DMS79 (cell line): Measurements from ENCODE around the gene IQCK.

Source experiments
- DNase-seq: peaks from one replicate; lab custom pipeline; 2025; lab: John Stamatoyannopoulos, UW

The IQCK gene

DNA sequence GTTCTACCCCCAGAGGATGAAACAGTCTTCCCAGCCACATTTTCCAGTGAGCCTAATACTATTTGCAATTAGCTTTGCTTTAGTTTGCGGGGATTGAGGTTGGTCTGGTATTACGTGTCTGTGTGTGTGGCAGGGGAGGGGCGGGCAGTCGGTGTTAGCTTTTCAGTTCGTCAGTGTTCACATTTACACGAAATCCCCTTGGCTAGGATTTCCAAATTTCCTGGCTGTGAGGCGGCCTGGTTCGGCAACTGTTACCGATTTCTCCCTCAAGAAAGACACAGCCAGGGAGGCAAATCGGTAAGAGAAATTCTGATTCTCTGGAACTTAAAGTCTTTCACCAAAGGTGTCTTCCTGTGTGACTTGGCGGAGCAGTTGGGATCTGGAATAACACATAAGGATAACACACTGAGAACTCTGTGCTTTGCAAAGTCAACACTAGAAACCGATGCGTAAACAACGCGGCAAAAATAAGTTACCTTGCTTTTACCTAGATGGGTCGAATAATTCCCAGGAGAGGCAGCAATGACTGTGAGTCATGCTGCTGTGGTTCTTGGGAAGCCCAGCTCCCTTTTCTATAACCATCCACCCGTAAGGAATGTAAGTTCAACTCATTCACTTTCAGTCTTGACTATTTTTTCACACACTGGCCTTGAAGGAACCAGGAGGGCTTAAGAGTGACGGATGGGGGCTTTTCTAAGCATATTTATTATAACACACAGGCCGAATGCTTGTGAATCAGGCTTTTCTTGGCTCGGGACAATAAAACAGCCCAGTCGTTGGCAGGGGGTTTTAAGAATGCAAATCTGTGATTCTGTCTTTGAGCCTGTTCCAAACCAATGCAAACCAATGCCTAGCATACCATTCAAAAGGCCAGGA, 142.3 kb downstream of the IQCK start:
- peak; percentile 23 for DNase-seq

DNA sequence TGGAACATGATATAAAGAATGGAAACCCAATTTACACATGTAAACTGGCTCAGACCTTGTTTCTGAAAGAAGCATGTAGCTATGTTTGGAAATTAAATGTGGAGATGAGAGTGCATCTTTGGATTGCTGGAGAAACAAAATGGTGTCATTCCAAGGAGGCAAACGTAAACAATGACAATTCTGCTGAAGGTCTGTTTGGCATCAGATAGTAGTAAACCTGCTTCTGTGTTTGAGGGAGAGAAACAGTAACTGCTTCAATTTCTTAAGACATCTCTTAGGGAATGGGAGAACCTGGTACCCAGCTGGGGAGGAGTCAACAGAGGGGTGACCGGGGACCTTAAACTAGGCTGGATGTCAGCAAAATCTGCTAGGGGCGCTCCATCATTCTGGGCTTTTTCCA, 143.1 kb downstream of the IQCK start:
- no peak for DNase-seq

DNA sequence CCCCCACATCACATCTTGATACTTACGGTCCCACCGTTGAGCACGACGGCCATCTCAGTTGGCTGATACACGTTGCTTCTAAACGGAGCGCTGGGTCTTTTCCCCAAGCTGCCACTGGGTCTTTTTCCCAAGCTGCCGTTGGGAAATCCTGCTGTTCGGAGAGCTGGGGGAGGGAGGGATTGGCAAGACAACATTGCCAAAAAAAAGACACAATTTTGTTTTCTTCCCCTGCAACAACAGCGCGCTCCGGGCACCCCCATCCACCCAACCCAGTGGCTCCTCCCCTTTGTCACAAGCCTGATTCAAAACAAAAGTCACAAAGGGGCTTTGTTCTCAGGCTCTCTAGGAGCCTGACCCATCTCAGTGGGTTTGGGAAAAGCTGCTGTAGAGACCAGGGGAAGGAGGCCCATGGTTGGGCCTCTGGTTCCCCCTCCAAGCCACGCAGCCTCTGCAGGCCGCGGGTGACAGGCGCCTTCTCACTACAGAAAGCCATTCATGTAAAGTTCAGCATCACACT, 143.8 kb downstream of the IQCK start:
- DNase-seq = no peak

DNA sequence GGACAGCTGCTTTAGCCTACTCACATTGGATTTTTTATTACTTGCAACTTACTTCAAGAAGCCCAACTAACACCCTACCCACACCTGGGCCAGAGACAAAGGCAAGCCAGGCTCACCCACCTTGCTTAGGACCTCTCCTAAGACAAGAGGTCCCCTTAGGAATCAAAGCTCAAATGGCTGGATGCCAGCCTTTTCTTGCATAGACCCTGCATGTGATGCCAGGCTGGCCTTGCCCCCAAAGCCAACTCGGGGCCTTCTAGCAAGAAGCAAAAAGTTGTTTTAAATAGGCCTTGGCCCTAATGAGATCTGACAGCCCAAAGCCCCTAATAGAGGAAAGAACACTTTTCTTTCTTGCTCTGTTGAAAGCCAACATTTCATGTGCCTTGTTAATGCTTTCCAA, 145.9 kb downstream of the IQCK start:
- no peak for DNase-seq

DNA sequence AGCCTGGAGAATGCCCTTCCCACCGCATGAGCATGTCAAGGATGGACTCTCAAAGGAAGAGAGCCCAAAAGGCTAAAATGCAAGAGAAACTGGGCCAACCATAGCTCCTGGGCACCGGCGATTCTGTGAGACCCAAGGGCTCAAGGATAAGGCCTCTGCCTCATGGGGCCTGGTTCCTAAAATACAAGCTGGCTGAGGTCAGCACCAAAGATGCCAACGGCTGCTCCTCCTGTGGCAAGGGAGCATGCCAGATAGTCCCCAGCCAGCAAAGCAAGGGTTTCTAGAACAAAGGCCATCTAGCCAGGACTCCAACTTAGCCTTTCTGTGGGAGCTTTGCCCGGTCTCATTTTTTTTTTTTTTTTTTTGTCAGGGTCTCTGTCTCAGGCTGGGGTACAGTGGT, 146.5 kb downstream of the IQCK start:
- DNase-seq = no peak

DNA sequence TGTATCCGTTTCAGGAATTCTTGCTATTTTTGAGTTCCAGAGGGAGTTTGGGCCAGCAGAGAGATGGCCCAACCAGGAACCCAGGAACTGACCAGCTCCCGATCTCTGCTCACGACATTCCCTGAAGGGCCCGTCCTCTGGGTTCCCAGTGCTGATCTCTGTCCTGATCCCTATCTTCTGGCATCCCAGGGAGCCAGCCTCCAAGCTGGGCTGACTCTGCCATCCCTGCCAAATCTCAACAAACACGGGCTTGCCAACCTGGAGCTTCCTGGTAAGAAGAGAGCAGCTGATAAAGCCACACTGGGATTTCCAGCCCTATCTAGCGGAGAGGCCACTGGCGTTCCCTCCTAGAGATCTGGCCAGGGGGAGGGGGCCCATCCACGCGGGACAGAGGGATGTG, 150.3 kb downstream of the IQCK start:
- DNase-seq = no peak

DNA sequence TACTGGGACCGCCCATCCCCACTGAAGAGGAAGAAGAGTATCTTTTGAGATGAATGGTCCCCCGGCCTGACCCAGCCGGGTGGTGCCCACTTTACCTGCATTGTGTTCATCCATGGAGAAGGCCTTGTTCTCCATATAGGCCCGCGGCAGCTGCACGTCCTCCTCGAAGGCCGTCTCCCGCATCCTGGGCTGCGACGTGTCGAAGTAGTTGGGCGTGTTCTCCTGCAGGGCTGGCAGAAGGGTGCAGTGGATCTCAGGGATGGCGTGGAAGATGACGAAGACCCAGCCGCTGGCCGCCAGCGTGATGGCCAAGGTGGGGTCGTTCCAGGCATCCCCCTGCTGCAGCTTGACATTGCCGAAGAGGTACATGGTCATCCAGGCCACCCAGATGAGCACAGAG, 153.7 kb downstream of the IQCK start:
- DNase-seq = no peak

DNA sequence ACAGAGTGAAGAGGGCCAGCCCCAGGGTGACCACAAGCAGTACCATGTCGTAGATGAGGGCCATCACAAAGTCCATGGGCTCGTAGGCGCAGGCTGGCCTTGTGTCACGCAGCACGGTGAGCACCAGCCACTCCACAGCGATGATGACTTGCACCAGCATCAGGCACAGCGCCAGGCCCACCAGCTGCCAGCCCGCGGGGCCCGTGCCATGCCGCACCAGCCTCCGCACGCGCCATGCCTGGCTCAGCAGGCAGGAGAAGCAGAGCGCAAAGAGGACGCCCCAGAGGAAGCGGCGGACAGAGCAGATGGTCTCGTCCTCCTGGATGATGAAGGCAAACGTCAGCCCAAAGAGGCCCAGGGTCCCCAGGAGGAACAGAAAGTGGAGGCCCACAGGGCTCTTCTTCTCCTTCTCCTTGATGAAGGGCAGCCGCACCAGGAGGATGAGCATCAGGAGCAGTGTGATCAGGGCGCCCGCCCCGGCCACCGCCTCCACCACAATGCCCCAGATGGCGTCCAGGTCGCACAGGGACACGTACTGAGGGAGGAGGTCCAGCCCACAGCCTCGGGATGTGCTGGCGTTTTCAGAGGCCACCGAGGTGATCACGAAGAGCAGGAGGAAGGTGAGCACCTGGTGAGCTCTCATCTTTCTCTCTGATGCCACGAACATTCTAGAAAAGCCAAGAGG, 154.2 kb downstream of the IQCK start:
- no peak for DNase-seq

DNA sequence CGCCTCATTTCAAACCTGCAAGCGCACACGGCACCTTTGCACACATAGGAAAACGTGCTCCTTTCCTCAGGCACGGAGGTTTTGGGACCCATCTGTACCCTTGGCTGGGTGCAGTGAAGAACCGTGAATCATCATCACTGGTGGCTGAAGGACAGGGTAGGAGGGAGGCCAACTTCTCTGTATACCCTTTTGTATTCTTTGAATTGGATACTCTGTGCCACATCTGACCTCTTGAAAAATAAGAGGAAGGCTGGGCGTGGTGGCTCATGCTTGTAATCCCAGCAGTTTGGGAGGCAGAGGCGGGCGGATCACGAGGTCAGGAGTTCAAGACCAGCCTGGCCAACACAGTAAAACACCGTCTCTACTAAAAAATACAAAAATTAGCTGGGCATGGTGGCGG, 154.9 kb downstream of the IQCK start:
- no peak for DNase-seq

DNA sequence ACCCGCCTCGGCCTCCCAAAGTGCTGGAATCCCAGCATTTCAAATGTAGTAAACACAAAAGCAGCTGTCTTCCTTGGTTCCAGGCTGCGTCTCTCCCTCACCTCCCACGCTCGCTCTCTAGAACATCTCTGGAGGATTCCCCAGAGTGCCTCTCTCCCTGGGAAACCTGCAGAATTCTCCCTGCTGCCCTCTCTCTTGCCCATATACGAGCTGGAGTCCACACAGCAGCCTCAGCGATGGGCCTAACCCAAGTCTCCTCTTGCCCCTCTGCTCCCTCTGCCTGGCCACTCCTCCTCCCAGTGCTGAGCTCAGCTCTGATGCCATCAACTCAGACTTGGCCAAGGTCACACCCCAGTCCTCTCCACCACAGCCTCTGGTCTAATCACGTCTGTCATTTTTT, 156.0 kb downstream of the IQCK start:
- DNase-seq = no peak

DNA sequence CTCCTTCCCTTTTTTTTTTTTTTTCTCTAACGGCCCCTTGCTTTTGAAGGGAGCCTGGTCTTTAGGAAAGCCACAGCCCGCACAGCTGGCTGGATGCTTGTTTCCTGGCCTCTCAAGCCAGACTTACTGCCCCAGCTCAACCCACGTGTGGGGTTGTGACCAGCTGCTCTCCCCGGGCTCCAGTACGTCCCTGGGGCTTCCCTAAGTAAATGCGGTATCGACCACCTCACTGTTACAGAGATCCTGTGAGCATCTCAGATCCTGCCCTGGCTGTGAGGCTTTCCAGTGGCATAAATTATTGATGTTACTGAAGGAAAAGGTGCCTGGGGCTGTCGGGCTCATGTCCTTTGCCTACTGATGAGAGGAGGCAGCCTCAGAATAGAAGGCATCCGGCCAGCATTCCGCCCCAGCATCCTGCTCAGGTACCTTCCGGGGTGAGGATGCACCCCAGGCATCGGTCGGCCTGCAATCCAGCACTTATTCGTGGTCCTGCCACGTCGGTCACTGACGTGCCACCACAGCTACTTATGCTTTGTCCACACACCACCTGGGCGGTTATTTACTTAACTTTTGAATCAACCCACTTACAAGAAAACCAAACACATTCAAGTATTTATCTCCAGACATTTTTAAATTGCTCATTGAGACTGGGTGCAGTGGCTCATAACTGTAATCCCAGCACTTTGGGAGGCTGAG, 156.9 kb downstream of the IQCK start:
- DNase-seq = no peak

DNA sequence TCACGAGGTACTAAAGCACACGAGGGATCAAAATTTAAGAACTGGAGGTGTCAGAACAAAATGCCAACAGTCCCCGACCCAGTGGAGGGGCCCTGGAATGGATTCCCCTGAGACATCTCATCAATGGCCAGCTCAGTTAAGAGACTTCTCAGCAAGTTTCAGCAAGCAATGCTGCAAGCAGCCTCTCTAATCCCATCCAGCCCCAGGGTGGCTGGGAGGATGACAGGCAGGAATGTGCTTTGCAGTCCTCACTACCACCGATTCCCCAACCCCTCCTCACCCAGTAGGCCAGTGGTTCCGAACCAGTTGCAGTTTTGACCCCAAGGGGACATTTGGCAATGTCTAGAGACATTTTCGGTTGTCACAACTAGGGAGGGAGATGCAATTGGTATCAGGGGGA, 157.8 kb downstream of the IQCK start:
- no peak for DNase-seq

DNA sequence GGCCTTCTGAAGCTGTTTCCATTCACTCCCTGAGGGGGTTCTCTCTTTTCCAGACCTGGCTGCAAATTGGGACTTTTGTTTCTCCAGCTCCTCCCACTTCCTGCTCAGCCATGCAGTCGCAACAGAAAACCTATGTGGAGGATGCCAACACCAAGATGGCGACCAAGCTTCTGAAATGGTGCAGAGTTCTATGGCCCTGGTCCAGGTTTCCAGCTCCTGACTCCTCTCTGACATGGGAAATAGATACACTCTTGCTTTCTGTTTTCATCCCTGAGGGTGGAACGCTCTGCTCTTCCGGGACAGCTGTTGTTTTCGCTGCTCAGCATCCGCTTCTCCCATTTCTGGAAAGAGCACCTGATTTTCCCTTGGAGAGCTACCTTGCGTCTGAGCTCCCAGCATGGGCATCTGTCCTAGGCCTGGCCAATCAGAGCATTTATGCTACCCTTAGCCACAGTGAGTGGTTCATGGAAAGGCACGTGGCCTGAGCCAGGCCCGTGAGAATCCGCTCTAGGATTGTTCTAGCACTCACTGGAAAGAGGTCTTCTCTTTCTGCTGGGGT, 158.5 kb downstream of the IQCK start:
- no peak for DNase-seq

DNA sequence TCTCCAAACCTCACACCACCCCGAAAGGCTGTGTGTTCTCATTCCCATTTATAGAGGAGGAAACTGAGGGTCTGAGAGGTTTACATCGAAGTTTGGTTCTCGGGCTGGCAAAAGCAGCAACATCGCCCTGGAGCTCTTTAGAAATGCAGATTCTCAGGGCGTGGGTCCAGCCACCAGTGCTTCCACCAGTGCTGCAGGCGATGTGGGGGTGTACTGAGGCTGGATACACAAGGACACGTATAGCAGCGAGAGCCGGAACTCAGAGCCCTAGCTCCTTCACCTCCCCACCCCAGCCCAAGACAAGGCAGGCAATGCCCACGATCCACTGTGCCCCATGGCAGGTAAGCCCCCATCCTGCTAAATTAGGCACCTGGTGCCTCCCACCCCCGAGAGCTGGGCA, 160.7 kb downstream of the IQCK start:
- DNase-seq = no peak

DNA sequence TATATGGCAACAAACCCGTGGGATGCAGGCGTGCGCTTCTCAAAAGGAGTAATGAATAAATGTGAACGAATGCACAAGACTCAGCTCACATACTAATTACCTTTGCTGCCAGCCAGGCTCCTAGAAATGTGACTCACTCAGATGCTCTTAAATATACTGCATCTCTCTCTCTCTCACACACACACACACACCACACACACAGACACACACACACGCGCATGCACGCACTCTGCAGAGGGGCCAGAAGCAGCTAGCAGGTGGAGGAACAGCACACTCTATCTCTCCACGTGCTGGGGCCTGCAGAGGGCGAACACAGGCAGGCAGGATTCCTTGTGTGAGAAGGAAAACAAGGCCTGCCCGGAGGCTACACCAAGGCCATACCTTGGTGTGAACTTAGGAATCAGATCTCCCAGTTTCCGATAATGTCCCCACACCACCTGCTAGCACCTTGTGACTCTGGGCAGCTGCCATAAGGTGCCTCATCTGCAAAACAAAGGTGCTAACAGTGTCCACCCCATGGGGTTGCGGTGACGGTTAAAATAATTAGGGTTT, 161.2 kb downstream of the IQCK start:
- peak; percentile 25 for DNase-seq

DNA sequence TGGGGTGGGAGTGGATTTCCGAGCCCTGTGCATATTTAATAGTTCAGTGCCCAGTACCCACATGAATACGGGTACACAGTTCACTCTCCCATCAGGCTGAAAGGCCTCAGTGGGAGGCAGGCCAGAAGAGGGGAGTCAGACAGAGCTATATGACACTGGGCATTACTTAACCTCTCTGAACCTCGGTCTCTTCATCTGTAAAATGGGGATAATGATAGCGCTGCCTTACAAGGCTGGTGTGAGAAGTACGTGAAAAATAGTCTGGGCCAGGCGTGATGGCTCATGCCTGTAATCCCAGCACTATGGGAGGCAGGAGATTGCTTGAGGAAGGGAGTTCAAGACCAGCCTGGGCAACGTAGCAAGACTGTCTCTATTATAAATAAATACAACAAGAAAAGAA, 163.0 kb downstream of the IQCK start:
- no peak for DNase-seq

DNA sequence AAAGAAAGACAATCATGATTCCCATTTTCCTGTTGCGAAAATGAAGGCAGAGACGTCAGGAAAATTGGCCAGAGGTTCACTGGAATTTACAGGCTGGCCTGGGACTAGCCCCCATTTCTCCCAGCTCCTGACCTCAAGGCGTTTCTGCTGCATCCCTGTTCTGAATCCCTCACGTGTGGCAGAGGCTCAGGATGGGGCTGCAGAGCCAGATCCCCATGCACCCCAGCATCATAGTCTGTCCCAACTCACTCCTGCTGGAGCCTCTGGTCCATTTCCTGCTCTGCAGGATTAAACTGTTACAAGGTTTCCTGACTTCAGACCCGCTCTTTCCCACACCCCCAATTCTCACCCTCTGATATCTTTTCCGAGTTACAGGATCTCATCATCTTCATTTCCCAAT, 163.7 kb downstream of the IQCK start:
- DNase-seq = no peak

DNA sequence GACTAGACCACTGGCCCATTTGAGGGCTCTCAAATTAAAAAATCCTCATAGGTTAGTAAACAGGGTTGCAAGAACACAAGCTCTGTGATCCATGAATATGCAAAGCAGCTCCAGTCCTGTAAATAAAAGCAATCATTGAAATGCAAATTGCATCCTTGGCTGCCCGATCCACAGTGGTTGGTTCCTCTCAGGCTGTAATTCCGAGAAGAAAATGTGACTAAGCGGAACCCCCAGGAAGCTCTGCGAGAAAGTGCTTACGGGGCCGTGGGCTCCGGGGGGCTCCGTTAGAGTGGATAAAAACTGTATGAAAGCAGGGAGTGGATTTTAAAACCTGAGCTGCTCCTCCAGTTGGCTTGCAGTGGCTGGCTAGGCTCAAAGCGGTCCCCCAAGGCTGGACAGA, 164.1 kb downstream of the IQCK start:
- DNase-seq = no peak

DNA sequence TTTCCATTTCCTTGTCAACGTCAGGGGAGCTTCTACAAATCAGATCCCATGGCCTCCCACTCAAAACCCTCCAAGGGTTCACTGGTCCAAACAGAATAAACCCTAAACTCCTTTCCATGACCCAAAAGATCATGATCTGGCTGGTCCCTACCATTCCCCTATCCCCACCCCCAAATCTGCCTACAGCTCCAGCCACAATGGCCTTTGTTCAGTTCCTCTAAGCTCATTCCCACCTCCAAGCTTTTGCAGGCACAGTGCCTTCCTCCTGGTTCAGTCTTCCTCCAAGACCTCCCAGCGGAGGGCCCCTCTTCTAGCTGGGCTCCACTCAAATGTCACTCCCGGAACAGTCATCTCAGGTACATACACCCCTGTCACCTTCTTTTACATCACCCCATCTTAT, 164.6 kb downstream of the IQCK start:
- DNase-seq = no peak

DNA sequence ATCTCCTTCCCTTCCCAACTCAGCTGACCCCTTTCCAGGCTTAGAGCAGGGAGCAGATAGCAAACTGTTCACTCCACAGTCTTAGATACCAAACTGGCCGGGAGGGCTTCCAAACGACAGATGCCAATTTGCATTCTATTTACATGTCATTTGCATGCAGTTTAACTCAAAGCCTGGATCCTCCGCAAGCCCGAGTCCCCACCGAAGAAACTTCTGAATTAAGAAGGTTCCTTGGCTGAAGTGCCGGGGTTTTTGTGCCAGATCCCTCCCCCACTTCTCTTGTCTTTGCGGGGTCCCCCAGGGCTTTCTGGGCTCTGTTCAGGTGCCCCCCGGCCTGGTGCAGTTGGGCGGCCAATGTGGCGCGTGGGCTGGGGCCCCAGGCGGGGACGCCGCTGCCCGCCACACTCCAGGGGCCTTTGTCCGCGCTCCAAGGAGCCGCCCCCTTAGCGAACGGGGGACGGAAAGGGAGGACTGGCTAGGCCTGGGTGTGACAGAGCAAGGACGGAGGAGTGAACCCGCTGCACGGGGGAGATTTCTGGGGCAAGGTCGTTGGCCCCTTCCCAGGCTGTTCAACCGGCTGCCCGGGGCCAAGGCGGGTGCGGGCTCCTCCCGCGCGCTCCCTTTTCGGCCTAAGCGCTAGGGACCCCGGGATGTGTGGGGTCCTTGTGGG, 165.4 kb downstream of the IQCK start:
- DNase-seq = peak; percentile 37

DNA sequence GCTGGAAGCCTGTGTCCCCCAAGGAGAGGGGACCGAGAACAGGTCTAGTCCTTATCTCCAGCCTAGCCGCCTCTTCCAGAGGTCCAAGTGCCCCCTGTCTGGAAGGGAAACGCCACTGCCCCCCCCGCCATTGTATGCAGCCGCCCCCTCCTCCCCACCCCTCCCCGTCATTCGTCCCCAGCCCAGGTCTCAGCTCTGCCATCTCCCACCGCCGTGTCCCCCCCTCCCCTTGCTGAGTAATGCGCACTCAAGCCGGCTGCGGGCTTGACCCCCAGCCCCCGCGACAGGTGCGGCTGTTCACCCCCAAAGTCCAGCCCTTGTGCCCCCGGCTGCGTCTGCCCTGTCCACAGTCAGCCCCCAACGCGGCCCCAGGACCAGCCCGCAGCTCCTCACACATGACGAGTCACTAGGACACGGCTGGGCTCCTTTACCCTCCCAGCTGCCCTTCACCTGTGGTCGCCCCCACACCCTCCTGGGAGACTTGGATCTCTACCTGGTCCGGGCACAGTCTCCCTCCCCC, 166.0 kb downstream of the IQCK start:
- DNase-seq = no peak
